Left lung (tissue), 10 donors: Measurements from ENCODE around the gene APOM. TPM values are rescaled to one million over a fixed set of nuclear protein-coding genes. Genes with fewer than 3 reads are reported as not detected.
A peak's percentile ranks its signal among the peaks of the same experiment; 100 is the strongest.

Experiments used
- ATAC-seq: fragments of 200-7000 bp; cut with Tn5 transposase; one replicate; pipeline ENCODE4 v1.9.1; 2020; ENCODE audit warnings: moderate library complexity
- DNase-seq, 4 donors: peaks; one replicate each; pipeline ENCODE4 v3.0.0-alpha.2; 2013 to 2020
- H3K27ac ChIP-seq, 2 donors: fragments of 200-600 bp; sonication (generic) in 1 of 2; one replicate each; pipeline versions ENCODE4 v1.5.0 to v1.8.0; 2020 to 2021
- H3K27me3 ChIP-seq, 2 donors: fragments of 200-600 bp; sonication (generic) in 1 of 2; one replicate each; pipeline versions ENCODE4 v1.5.0 to v1.8.0; 2020 to 2021
- H3K36me3 ChIP-seq, 2 donors: fragments of 200-600 bp; sonication (generic) in 1 of 2; one replicate each; pipeline versions ENCODE4 v1.5.0 to v1.8.0; 2020 to 2021
- H3K4me1 ChIP-seq, 2 donors: fragments of 200-600 bp; one replicate each; pipeline ENCODE4 v1.8.0; 2021
- H3K4me3 ChIP-seq, 2 donors: fragments of 200-600 bp; sonication (generic) in 1 of 2; one replicate each; pipeline versions ENCODE4 v1.5.0 to v1.8.0; 2020 to 2021; ENCODE audit warnings: mild to moderate bottlenecking in 1 of 2
- H3K9me3 ChIP-seq, 2 donors: fragments of 200-600 bp; sonication (generic) in 1 of 2; one replicate each; pipeline versions ENCODE4 v1.5.0 to v1.8.0; 2020 to 2021
- intact Hi-C, 2 donors: fragments of 100-400 bp; cut with DNase I; formaldehyde crosslinking; loops; one replicate each; pipeline versions ENCODE4 v1.11.2 to v1.14.2; 2022
- polyA plus RNA-seq, 6 donors: library from polyadenylated mRNA; unstranded; fragments of 120-200 nt; gene quantifications; one replicate each; pipeline ENCODE4 v1.2.1, GENCODE V29; 2013; ENCODE audit not compliant: insufficient read length in 6 of 6
- total RNA-seq, 2 donors: library from RNA; stranded (reverse); fragmentation: NEBNext Ultra II Directional; extraction: Animal tissue kit (Norgen Biotek cat#: 25700); gene quantifications; one replicate each; pipeline ENCODE4 v1.2.1, GENCODE V29; 2021
- TF ChIP-seq, protein P1 (sequence below), 2 donors: fragments of 200-600 bp; sonication (generic) in 1 of 2; IDR thresholded peaks; one replicate each; pipeline versions ENCODE4 v1.5.0 to v1.8.0; 2021; ENCODE audit warnings: antibody characterized with exemption in 2 of 2
- donor health status: DM: no; HTN: yes; CAD: no.
- donor health status: DM: no; HTN: no; CAD: no.

APOM gene
- total and polyA plus RNA-seq, 8 donors = 1.0 to 8.0 (median 5.5) TPM

DNA sequence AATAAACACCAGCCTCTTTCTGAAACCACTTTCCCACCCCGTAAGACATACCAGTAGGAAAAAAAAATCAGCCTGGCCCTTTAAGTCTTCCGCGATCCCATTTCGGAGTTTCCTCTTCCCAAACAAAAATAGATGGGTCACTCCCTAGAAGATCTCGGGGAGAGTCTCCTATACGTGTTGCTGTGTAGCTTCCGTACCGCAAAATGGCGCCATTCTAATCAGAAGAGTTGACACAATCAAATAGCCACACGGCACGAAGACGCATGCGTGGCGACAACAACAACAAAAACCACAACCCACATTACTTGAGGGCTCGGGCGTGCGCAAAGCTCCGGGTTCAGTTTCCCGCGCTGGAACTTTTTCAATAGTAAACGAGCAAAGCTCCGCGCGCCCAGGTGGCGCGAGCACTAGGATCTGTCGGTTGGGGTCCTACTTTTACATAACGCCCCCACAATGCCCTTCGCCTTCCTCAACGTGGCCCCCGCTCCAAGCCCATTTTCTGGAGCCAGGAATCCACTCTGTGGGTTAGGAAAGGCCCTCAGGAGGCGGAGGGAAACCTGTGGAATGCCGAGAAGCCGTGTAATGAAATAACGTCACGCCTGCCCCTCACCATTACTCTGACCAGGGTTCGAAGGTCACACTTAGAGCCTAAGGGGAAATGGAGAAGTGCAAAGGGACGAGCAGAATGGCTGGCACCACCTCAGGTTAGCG, 9.3 kb downstream of the APOM start, which contains the start of gene GPANK1:
TSS of gene GPANK1 (minus strand) at position 208 of the 711 bp plus-strand sequence. CDS start 519 bp downstream, outside the sequence.
- TF ChIP-seq, protein P1, sequence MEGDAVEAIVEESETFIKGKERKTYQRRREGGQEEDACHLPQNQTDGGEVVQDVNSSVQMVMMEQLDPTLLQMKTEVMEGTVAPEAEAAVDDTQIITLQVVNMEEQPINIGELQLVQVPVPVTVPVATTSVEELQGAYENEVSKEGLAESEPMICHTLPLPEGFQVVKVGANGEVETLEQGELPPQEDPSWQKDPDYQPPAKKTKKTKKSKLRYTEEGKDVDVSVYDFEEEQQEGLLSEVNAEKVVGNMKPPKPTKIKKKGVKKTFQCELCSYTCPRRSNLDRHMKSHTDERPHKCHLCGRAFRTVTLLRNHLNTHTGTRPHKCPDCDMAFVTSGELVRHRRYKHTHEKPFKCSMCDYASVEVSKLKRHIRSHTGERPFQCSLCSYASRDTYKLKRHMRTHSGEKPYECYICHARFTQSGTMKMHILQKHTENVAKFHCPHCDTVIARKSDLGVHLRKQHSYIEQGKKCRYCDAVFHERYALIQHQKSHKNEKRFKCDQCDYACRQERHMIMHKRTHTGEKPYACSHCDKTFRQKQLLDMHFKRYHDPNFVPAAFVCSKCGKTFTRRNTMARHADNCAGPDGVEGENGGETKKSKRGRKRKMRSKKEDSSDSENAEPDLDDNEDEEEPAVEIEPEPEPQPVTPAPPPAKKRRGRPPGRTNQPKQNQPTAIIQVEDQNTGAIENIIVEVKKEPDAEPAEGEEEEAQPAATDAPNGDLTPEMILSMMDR (IDR thresholded peaks at IDR 0.05) = no peak
- intact Hi-C loops = no loop called here
- no peaks in the 10 kb centered on the region for H3K27me3 ChIP-seq
- peak within 1 kb of the TSS; percentile 93 to 94 for H3K27ac ChIP-seq
- no peaks in the 10 kb centered on the region for H3K9me3 ChIP-seq
- ATAC-seq = peak; percentile 73
- H3K36me3 ChIP-seq = peaks cover 0 to 54% of the 10 kb centered on the region in 2 donors
- H3K4me1 ChIP-seq = peaks cover 19 to 60% of the 10 kb centered on the region in 2 donors
- peak within 1 kb of the TSS; percentile 57 to 66 for H3K4me3 ChIP-seq
- peak; percentile 90 to 96 (median 94) for DNase-seq

DNA sequence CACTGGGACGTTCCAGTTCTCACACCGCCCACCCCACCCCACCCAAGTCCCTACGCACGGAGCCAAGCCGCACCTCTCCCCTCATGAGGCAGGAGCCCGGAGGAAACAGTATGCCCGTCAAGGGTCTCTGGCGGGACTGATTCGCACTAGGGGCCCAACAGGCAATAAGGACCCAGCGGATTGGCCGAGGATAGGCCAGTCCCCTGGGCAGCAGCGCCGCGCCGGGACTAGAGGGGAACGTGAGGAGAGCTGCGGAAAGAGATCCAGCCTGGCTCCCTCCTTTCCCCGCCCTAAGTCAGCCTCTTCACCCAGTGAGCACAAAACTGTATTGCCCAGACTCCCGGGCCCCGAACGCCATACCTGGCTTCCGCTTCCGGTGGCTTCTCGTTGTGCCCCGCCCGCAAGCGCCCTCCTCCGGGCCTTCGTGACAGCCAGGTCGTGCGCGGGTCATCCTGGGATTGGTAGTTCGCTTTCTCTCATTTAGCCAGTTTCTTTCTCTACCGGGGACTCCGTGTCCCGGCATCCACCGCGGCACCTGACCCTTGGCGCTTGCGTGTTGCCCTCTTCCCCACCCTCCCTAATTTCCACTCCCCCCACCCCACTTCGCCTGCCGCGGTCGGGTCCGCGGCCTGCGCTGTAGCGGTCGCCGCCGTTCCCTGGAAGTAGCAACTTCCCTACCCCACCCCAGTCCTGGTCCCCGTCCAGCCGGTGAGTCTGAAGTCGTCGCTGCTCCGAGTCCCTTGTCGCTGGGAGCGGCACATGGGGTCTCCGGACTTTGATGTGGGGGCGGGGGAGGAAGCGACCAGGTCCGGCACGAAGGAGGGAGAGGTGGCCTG, 10.0 kb downstream of the APOM start, which contains the start of gene CSNK2B:
TSS of gene CSNK2B (plus strand) at position 580 of the 836 bp plus-strand sequence. CDS start 752 bp downstream, outside the sequence.
- DNase-seq = peak; percentile 97 to 99 (median 98)
- Histone ChIP-seq H3K9me3 (no peaks in the 10 kb centered on the region), H3K27me3 (no peaks in the 10 kb centered on the region), H3K4me3 (peak within 1 kb of the TSS; percentile 57 to 66), H3K36me3 (peaks cover 0 to 62% of the 10 kb centered on the region in 2 donors), H3K4me1 (peaks cover 19 to 58% of the 10 kb centered on the region in 2 donors), H3K27ac (peak within 1 kb of the TSS; percentile 93 to 94)
- intact Hi-C loops = no loop called here
- TF ChIP-seq, protein P1 (IDR thresholded peaks at IDR 0.05) = peak in 1 of 2 donors; percentile 26
- peak; percentile 93 for ATAC-seq

DNA sequence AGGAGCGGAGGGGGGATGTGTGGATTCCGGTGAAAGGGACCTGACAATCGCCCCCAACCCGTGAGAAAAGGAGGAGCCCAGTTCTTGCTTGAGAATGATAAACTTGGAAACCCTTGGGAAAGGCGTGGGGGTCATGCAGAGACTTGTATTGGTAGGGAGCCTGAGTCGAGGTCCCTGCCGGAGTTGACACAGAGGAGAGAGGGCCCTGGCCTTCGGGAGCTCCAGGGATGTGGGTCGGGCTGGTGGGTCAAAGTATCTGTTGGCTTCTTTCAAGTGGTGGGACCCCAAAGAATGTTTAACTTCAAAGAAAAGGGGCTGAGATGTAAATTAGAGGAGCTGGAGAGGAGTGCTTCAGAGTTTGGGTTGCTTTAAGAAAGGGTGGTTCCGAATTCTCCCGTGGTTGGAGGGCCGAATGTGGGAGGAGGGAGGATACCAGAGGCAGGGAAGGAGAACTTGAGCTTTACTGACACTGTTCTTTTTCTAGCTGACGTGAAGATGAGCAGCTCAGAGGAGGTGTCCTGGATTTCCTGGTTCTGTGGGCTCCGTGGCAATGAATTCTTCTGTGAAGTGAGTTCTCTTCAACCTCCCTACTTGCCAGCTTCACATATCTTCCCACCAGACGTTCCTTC, 10.8 kb downstream of the APOM start:
- Histone ChIP-seq H3K27ac (peak overlapping the region; percentile 93 to 94), H3K36me3 (peaks cover 0 to 69% of the 10 kb centered on the region in 2 donors), H3K4me3 (peak overlapping the region; percentile 57 to 66), H3K9me3 (no peaks in the 10 kb centered on the region), H3K27me3 (no peaks in the 10 kb centered on the region), H3K4me1 (peaks cover 19 to 51% of the 10 kb centered on the region in 2 donors)
- DNase-seq = no peak
- no peak for ATAC-seq
- intact Hi-C loops = no loop called here
- TF ChIP-seq, protein P1 (IDR thresholded peaks at IDR 0.05) = no peak

DNA sequence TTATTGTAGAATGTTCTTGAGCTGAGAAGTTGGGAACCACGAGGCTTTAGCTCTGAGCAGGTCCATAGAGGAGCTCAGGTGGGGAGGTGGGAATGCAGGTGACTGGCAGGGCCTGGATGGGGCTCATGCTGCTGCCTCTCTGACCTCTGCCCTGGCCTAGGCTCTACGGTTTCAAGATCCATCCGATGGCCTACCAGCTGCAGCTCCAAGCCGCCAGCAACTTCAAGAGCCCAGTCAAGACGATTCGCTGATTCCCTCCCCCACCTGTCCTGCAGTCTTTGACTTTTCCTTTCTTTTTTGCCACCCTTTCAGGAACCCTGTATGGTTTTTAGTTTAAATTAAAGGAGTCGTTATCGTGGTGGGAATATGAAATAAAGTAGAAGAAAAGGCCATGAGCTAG, 14.0 kb downstream of the APOM start, which contains the start of gene LY6G5B:
TSS of gene LY6G5B (plus strand) at position 301 of the 400 bp plus-strand sequence. CDS start 975 bp downstream, outside the sequence.
- Histone ChIP-seq H3K4me1 (peaks cover 6 to 24% of the 10 kb centered on the region in 2 donors), H3K4me3 (no peak within 1 kb of the TSS), H3K9me3 (no peaks in the 10 kb centered on the region), H3K36me3 (peaks cover 0 to 73% of the 10 kb centered on the region in 2 donors), H3K27ac (no peak within 1 kb of the TSS), H3K27me3 (no peaks in the 10 kb centered on the region)
- no peak for ATAC-seq
- TF ChIP-seq, protein P1 (IDR thresholded peaks at IDR 0.05) = no peak
- DNase-seq = no peak
- intact Hi-C loops = loop anchor here in 1 of 2 donors (10.0 kb wide), 2 partner anchors 195 to 285 kb away; partner anchors contain the start of genes NELFE, NEU1 and SKIC2
